H9 (cell line): Measurements from ENCODE around the gene OSBPL1A. TPM values are rescaled to one million over a fixed set of nuclear protein-coding genes. Genes with fewer than 3 reads are reported as not detected.

ENCODE experiments used
- DNase-seq: peaks from one replicate; pipeline ENCODE4 v3.0.0-alpha.2; 2017
- H2AFZ ChIP-seq: one replicate; pipeline ENCODE4 v1.6.1; 2013; ENCODE audit warnings: mild to moderate bottlenecking, low read length, control low read depth, moderate library complexity
- H2AK5ac ChIP-seq: 2 replicates; pipeline ENCODE4 v1.6.1; 2013; ENCODE audit warnings: low read length, control low read depth, mixed read lengths; ENCODE audit not compliant: insufficient read length
- H2BK120ac ChIP-seq: one replicate; pipeline ENCODE4 v1.6.1; 2013; ENCODE audit warnings: low read depth, mild to moderate bottlenecking, low read length, control low read depth, inconsistent platforms; ENCODE audit not compliant: poor library complexity, severe bottlenecking
- H2BK12ac ChIP-seq: 2 replicates; pipeline ENCODE4 v1.6.1; 2013; ENCODE audit warnings: low read length, control low read depth, mixed read lengths, low read depth; ENCODE audit not compliant: insufficient read length
- H2BK15ac ChIP-seq: 2 replicates; pipeline ENCODE4 v1.6.1; 2013; ENCODE audit warnings: low read depth, low read length, control low read depth
- H2BK20ac ChIP-seq: one replicate; pipeline ENCODE4 v1.6.1; 2013; ENCODE audit warnings: low read depth, mild to moderate bottlenecking, low read length, control low read depth, inconsistent platforms; ENCODE audit not compliant: poor library complexity, severe bottlenecking
- H2BK5ac ChIP-seq: 2 replicates; pipeline ENCODE4 v1.6.1; 2013; ENCODE audit warnings: low read length, control low read depth, mixed read lengths; ENCODE audit not compliant: insufficient read length
- H3K14ac ChIP-seq: 2 replicates; pipeline ENCODE4 v1.6.1; 2013; ENCODE audit warnings: low read length, control low read depth; ENCODE audit not compliant: insufficient read depth
- H3K18ac ChIP-seq: 2 replicates; pipeline ENCODE4 v1.6.1; 2013; ENCODE audit warnings: low read depth, mild to moderate bottlenecking, mixed read lengths, low read length, control low read depth; ENCODE audit not compliant: insufficient read length
- H3K23ac ChIP-seq: 2 replicates; pipeline ENCODE4 v1.6.1; 2013; ENCODE audit warnings: low read length, control low read depth, mixed read lengths, low read depth; ENCODE audit not compliant: insufficient read length
- H3K23me2 ChIP-seq: 2 replicates; pipeline ENCODE4 v1.6.1; 2013; ENCODE audit warnings: low read depth, mild to moderate bottlenecking, mixed read lengths, low read length, control low read depth; ENCODE audit not compliant: insufficient read length, poor library complexity, severe bottlenecking
- H3K27ac ChIP-seq: 2 replicates; pipeline ENCODE4 v1.5.1; 2013; ENCODE audit warnings: low read length, control low read depth, mixed read lengths, low read depth; ENCODE audit not compliant: insufficient read length
- H3K27me3 ChIP-seq: 2 replicates; pipeline ENCODE4 v1.6.1; 2013; ENCODE audit warnings: low read length, control low read depth, inconsistent platforms; ENCODE audit not compliant: insufficient read depth
- H3K4ac ChIP-seq: 2 replicates; pipeline ENCODE4 v1.6.1; 2013; ENCODE audit warnings: low read depth, mild to moderate bottlenecking, control low read depth, inconsistent platforms, low read length, moderate library complexity
- H3K4me1 ChIP-seq: 2 replicates; pipeline ENCODE4 v1.6.1; 2013; ENCODE audit warnings: low read length, control low read depth, inconsistent platforms; ENCODE audit not compliant: insufficient read depth
- H3K4me2 ChIP-seq: 2 replicates; pipeline ENCODE4 v1.6.1; 2013; ENCODE audit warnings: low read length, control low read depth, mixed read lengths; ENCODE audit not compliant: insufficient read length, insufficient read depth
- H3K56ac ChIP-seq: 2 replicates; pipeline ENCODE4 v1.6.1; 2013; ENCODE audit warnings: low read depth, mild to moderate bottlenecking, mixed read lengths, low read length, control low read depth; ENCODE audit not compliant: insufficient read length
- H3K79me1 ChIP-seq: 2 replicates; pipeline ENCODE4 v1.6.1; 2013; ENCODE audit warnings: low read depth, mild to moderate bottlenecking, moderate library complexity, low read length, control low read depth, inconsistent platforms; ENCODE audit not compliant: insufficient read depth, poor library complexity, severe bottlenecking
- H3K79me2 ChIP-seq: 2 replicates; pipeline ENCODE4 v1.6.1; 2013; ENCODE audit warnings: low read length, control low read depth, inconsistent platforms; ENCODE audit not compliant: insufficient read depth
- H3K9ac ChIP-seq: 2 replicates; pipeline ENCODE4 v1.6.1; 2013; ENCODE audit warnings: low read length, control low read depth, mixed read lengths; ENCODE audit not compliant: insufficient read length; ENCODE audit errors: extremely low read depth
- H3K9me3 ChIP-seq: one replicate; pipeline ENCODE4 v1.6.1; 2013; ENCODE audit warnings: low read depth, low read length, inconsistent platforms; ENCODE audit not compliant: control insufficient read depth
- H3T11ph ChIP-seq: one replicate; pipeline ENCODE4 v1.6.1; 2013; ENCODE audit warnings: mild to moderate bottlenecking, low read length, control low read depth, inconsistent platforms
- H4K20me1 ChIP-seq: one replicate; pipeline ENCODE4 v1.6.1; 2013; ENCODE audit not compliant: control insufficient read depth, insufficient read length, insufficient read depth
- H4K5ac ChIP-seq: 2 replicates; pipeline ENCODE4 v1.6.1; 2013; ENCODE audit warnings: low read depth, mild to moderate bottlenecking, mixed read lengths, low read length, control low read depth; ENCODE audit not compliant: insufficient read length
- H4K8ac ChIP-seq: replicated peaks from 2 replicates; pipeline ENCODE4 v1.6.1; 2013; ENCODE audit warnings: low read length, control low read depth, mixed read lengths, low read depth; ENCODE audit not compliant: insufficient read length
- H4K91ac ChIP-seq: 2 replicates; pipeline ENCODE4 v1.6.1; 2013; ENCODE audit warnings: low read depth, mild to moderate bottlenecking, moderate library complexity, mixed read lengths, low read length, control low read depth; ENCODE audit not compliant: insufficient read length
- H3K27ac Mint-ChIP-seq, 3 experiments: 2 replicates in 2 of 3; 3 replicates in 1 of 3; pipeline ENCODE4 v1.8.0; 2020 to 2021; ENCODE audit warnings: mixed read lengths in 3 of 3, mild to moderate bottlenecking in 1 of 3, moderate library complexity in 1 of 3
- H3K27me3 Mint-ChIP-seq: 2 replicates; pipeline ENCODE4 v1.8.0; 2021; ENCODE audit warnings: low read depth, mild to moderate bottlenecking, moderate library complexity, mixed read lengths
- H3K36me3 Mint-ChIP-seq, 3 experiments: 2 replicates in 2 of 3; 3 replicates in 1 of 3; pipeline ENCODE4 v1.8.0; 2020 to 2021; ENCODE audit warnings: low read depth in 3 of 3, mixed read lengths in 3 of 3; ENCODE audit not compliant: insufficient read depth in 1 of 3
- H3K4me1 Mint-ChIP-seq, 2 experiments: 2 replicates each; pipeline ENCODE4 v1.8.0; 2020; ENCODE audit warnings: mixed read lengths in 2 of 2
- H3K4me3 Mint-ChIP-seq, 2 experiments: 2 replicates in 1 of 2; 3 replicates in 1 of 2; pipeline ENCODE4 v1.8.0; 2020 to 2021; ENCODE audit warnings: mild to moderate bottlenecking in 2 of 2, mixed read lengths in 2 of 2, moderate library complexity in 1 of 2
- H3K9me3 Mint-ChIP-seq, 2 experiments: 2 replicates in 1 of 2; 3 replicates in 1 of 2; pipeline ENCODE4 v1.8.0; 2020; ENCODE audit warnings: mild to moderate bottlenecking in 2 of 2, mixed read lengths in 2 of 2, moderate library complexity in 1 of 2
- CTCF ChIP-seq: fragments of 200-600 bp; sonication (generic); conservative IDR thresholded peaks from 3 replicates; pipeline ENCODE4 v1.8.0; 2021; ENCODE audit warnings: antibody characterized with exemption, mild to moderate bottlenecking
- WGBS: extraction: QIAGEN DNeasy Blood & Tissue Kit; methylation state at CpG from one replicate; pipeline ENCODE4 v1.1.7; 2013; ENCODE audit warnings: missing lambda C conversion rate, low lambda C conversion rate, mixed read lengths; ENCODE audit not compliant: insufficient read length; ENCODE audit errors: extremely low coverage; 5-methylcytosine and 5-hydroxymethylcytosine counted together
- total RNA-seq: library from RNA; stranded (reverse); gene quantifications from 2 replicates; pipeline ENCODE4 v1.2.1, GENCODE V29; 2021

OSBPL1A gene
- total RNA-seq, 1 experiment from 2014 or later, result 33.9 TPM

GRCh38 chr18:24436939-24437338 is 39.3 kb upstream of the OSBPL1A start:
- Histone ChIP-seq H3K23me2 (no peaks in the 10 kb centered on the region), H4K8ac (no peak overlapping the region), H4K20me1 (no peaks in the 10 kb centered on the region), H4K91ac (no peak overlapping the region), H3K23ac (no peak overlapping the region), H3K79me1 (no peaks in the 10 kb centered on the region), H2AFZ (no peak overlapping the region), H3K4me2 (no peak overlapping the region), H3K79me2 (no peaks in the 10 kb centered on the region), H2BK20ac (no peak overlapping the region), H3K14ac (no peak overlapping the region), H3T11ph (no peak overlapping the region), H3K4me1 (no peaks in the 10 kb centered on the region), H3K9me3 (no peaks in the 10 kb centered on the region), H2BK15ac (no peak overlapping the region), H3K27me3 (no peaks in the 10 kb centered on the region), H2AK5ac (no peak overlapping the region), H3K18ac (no peak overlapping the region), H3K4ac (no peak overlapping the region), H4K5ac (no peak overlapping the region), H2BK120ac (no peak overlapping the region), H3K56ac (no peak overlapping the region), H3K27ac (no peak overlapping the region), H2BK12ac (no peak overlapping the region), H2BK5ac (no peak overlapping the region), H3K9ac (no peak overlapping the region)
- Mint-ChIP-seq H3K4me3 (no peak overlapping the region), H3K4me1 (no peaks in the 10 kb centered on the region), H3K27ac (no peak overlapping the region; a peak in 1 of 7 replicates), H3K9me3 (no peaks in the 10 kb centered on the region; a peak in 1 of 5 replicates), H3K36me3 (peaks cover 27 to 71% (median 70%) of the 10 kb centered on the region in 3 experiments; a peak in 6 of 7 replicates), H3K27me3 (no peaks in the 10 kb centered on the region)
- WGBS, result no CpG with 5 or more reads among the region's 1 CpG
- TF ChIP-seq CTCF, result no peak
- DNase-seq, result no peak
